NCI-H510A treated with DMSO at 0.1 percent for 48 hours (cell line): ENCODE results near the gene SMARCD1.

ENCODE experiments used
- DNase-seq: peaks from one replicate; lab custom pipeline; 2025; lab: John Stamatoyannopoulos, UW

The SMARCD1 gene

DNA sequence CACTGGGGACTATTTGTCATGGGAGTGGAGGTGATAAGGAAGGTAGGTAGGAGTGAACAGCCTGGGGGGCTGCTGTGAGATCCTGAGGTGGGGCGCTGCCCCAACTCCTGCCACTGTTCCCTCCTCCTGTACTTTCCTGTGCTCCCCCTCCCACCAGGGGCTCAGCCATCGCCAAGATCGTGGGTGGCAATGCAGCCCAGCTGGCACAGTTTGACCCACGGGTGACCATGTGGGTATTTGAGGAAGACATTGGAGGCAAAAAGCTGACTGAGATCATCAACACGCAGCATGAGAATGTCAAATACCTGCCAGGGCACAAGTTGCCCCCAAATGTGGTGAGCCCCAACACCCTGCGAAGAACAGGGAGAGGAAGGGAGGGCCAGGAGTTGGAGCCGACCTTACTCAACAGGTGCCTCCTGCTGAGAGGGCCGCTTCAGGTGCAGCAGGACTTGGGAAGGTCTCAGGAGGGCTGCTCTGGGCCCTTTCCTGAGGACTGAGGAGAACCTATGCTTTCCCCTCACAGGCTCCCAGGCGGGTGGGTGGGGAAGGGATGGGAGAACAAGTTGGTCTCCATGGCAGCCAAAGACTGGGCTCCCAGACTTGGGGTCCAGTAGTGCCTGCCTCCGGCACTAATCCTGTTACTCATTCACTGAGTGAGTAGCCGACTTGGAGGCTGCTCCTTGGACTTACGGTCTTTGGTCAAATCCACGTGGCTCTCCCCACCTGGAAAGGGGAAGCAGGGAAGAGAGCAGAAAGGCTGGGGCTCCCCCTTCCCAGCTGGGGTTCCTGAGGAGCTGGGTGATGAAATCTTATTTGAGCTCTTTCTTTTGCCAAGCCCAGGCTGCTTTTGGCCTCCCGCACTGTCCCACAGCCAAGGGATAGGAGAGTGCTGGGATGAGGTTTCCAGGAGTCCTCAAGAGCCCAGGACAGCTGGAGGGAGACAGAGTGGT is 19.6 kb downstream of the SMARCD1 start:
- DNase-seq = no peak

DNA sequence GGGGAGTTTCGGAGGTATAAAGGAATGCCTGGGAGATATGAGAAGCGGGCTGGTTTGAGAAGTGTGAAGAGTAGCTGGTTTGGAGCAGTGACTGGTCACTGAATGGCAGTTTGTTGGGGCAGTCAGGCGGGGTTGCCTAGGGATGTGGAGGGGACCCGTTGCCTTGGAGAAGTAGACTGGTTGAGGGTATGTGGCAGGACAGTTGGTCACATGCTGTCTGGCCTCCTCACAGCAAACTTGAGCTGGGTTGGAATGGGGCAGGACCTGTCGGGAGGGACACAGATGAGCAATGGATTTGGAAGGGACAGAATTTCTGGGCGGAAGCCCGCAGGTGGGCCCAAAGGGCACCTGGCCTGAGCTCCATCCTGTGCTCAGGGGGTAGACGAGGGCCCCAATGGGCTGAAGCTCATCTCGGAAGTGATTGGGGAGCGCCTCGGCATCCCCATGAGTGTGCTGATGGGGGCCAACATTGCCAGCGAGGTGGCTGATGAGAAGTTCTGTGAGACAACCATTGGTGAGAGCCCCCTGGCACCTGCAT is 20.8 kb downstream of the SMARCD1 start:
- no peak for DNase-seq

DNA sequence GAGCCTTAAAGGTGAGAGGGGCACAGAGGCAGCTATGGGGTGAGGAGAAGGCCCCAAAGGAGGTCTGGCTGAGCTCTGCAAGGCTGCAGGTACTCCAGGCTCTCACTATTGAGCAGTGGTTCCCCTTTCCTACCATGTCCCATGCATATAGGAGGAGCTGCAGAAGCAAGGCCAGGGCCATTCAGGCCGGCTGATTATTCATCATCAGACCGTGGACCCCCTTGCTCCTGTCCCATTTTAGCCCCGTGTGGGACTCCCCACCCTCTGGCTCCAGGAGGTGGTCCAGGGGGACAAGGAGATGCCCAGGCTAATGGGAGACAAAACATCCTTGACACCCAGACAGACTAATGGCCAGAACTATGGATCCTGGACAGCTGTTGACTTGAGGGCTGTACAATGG is 21.8 kb downstream of the SMARCD1 start:
- no peak for DNase-seq

DNA sequence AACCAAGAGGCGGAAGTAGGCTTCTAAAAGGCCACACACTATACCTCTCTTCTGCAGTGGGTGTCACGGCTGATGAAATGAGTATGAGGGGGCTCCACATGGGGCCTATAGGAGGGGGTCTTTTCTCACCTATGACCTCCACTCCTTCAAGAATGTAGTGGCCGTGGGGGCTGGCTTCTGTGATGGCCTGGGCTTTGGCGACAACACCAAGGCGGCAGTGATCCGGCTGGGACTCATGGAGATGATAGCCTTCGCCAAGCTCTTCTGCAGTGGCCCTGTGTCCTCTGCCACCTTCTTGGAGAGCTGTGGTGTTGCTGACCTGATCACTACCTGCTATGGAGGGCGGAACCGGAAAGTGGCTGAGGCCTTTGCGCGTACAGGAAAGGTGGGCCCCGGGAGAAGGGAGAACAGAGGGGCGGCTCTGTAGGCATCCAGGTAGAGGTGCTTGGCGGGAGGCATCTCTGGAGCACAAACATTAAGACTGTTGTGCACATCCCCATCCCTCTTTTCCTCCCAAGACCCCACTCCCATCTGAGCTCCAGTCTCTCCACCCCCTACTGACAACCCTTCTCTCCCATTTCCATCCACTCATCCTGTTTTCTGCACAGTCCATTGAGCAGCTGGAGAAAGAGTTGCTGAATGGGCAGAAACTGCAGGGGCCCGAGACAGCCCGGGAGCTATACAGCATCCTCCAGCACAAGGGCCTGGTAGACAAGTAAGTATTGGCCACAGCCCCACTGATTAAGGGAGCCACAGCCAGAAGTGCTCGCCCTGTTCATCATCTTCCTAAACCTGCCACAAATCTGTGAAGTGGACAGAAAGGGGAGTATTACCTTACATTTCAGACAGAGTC is 22.5 kb downstream of the SMARCD1 start:
- DNase-seq = no peak

DNA sequence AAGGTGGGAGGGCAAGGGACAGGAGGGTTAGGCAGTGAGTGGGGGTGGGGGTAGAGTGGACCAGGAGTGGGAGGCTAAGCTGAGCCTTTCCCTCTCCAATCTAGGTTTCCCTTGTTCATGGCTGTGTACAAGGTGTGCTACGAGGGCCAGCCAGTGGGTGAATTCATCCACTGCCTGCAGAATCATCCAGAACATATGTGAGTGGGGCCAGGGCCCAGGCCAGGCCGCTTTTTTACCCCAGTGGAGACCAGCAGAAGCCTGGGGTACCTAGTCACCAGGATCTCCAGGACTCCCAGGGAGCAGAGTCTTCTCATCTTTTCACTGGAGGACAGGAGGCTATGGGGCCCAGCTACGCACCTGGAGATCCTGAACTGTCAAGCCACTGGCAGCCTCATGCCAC is 24.2 kb downstream of the SMARCD1 start:
- DNase-seq = no peak

DNA sequence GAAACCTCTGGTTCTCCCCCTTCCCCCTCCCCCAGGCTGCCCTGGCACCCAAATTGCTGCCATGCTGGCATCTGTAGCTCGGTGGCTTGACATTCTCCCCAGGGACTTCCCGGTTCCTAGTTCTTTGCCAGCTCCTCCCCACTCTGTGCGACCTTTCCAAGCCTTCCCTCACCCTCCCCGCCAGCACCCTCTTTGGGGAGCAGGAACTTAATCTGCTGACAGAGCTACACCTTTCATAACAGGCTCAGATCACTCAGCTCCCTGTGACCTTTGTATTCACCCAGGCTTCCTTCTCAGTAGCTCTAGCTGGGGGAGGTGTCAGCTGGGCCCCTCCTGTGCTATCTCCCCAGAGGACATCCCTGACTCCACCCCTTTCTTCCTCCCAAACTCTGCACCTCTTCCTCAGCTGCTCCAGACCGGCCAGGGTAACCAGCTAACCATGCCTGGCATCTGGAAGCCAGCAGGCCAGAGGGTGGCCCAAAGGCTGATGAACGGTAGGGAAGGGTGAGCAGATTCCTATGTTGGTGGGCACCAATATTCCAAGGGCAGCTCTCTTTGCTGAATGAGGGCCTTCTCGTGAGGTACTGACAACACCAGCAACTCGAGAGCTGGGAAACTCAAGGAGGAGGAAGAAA is 25.1 kb downstream of the SMARCD1 start:
- DNase-seq = no peak

DNA sequence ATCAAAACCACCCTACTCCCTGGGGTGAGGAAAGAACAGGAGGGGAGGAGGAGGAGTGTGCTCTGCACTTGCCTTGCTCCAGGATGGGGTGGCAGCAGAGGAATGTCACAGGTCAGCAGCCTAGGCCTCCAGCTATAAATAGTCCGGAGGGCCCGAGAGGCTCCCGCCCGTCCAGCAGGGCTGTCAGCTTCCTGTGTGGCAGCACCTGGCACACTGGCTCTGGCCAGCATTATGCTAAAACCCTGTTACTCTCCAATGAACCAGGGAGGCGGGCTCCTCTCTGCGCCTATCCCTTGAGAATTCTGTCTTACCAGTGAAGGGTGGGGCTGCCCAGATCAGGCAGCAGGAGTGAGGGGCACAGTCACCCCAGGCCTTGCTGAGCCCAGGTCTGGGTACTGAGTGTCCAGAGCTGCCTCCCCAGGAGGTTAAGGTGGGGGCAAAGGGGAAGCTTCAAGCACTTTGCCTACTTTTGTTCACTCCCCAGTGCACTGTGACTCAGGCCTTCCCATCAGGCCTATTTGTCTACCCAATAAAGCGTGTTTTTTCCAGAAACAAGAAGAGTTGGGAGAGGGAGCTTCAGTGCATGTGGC is 25.7 kb downstream of the SMARCD1 start:
- peak; percentile 59 for DNase-seq

DNA sequence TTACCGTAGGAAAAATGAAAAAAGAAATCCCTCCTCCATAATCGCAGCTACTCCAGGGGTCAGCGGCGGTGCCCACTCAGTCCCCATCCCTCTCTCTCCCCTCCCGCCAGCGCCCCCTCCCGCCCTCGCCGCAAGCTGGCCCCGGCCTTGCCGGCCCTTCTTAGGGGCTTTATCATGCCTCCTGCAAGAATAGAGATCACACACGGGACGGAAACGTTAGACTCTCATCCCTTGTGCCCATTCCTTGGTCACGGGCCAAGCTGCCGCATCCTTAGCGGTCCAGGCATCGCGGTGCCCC is 26.2 kb downstream of the SMARCD1 start:
- no peak for DNase-seq

DNA sequence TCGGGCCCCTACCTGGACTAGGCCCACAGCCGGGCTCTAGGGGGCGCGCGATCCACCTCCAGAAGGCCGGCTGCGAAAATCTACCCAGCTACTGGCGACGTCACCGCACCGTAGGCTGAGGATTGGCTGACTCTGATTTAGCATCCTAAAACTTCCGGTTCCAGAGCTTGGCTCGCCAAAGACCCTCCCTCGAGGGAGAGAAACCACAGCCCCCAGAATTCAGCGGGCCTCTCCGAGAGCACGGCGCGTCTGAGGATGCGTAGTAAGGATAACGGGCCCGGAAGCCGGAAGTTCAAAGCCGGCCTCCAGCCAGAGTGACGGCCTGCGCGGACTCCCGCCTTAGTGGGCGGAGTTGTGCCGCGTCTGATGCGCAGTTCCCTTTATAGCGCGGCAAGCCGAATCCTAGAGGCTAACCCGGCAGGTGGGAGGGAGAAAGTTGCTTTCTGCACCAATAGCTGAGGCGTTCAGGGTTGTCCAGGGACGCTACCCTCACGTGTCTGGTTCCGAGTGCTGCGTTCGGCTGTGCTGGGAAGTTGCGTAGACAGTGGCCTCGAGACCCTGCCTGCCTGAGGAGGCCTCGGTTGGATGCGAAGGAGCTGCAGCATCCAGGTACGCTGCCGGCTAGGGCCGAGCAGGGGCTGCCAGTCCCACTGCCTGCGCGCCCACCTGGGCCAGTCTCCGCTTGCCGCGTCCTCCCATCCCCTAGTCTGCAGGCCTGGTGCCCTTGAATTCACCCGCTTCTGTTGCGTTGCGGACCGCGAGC is 26.7 kb downstream of the SMARCD1 start, which contains the start of gene COX14:
TSS of gene COX14 (plus strand) at position 544 of the 763 bp plus-strand sequence. CDS start 7,808 bp downstream, outside the sequence.
- DNase-seq = peak; percentile 98

DNA sequence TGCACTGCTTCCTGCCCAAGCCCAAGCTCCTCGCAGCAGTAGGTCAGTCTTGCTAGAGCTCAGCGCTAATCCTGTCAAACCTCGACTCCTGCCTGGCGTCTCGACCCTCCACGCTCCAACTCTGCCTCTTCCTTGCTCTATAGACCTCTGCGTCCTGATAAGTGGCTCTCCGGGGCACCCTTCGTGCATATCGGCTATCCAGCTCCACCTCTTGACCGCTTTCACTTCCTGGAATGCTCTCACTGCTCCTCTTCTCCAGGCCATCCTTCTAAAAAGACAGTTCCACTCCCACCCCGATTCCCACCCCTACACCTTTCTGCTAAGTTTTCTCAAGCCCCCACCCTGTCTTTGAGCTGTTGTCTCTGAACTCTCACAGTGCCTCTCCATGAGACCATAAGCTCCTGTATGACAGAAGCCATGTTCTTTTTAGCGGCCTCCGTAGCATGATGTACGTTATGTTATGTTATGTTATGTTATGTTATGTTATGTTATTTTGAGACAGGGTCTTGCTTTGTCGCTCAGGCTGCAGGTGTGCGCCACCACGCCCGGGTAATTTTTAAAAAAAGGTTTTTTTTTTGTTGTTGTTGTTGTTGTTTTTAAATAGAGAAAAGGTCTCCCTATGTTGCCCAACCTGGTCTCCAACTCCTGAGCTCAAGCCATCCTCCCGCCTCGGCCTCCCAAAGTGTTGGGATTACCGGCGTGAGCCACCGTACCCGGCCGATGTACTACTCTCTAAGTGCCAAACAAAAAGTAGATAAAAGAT is 27.5 kb downstream of the SMARCD1 start:
- peak; percentile 53 for DNase-seq

DNA sequence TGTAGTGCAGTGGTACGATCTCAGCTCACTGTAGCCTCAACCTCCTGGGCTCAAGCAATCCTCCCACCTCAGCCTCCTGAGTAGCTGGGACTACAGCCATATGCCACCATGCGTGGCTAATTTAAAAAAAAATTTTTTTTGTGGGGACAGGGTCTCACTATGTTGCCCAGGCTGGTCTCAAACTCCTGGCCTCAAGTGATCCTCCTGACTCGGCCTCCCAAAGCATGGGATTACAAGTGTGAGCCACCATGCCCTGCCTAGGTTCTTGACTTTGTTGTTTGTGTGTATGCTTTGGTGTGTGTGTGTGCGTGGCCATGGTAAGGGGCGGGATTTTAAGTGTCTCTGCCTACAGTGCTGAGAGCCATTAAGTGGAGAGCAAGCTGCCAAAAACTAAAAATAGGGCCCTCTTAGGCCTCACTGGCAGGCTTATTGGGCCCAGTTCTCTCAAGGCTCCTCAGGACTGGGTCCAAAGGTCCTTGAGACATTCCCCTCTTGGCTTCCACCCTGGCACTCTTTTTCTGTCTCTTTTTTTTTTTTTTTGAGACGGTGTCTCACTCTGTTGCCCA is 32.0 kb downstream of the SMARCD1 start:
- no peak for DNase-seq

DNA sequence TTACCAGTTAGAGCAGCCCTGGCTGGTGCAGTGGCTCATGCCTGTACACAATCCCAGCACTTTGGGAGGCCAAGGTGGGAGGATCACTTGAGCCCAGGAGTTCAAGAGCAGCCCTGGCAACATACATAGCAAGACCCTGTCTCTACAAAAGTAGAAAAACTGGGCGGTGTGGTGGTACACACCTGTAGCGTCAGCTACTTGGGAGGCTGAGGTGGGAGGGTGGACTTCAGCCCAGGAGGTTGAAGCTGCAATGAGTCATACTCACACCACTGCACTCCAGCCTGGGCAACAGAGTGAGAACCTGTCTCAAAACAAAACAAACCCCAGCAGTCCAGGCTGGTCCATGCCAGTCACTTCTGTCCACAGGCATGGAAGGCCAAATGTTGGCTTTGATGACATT is 34.2 kb downstream of the SMARCD1 start:
- no peak for DNase-seq

DNA sequence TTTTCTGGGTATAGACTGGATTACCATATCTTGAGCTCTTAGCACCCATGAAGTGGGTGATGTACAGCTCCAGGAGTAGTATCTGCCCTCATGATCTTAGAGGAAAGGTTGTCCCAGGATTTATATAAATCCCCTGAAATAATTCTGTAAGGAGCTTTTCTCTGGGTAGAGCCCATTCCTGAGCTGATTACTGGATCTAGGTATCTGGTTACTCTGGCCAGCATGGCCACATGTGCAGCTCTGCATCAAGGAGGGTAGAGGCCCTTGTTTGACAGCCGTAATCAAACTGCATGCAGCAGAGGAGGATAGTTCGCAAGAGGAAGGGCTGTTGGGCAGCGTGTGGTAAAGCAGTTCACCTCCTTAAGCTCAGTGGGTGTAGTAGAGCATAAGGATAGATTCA is 35.4 kb downstream of the SMARCD1 start:
- no peak for DNase-seq

DNA sequence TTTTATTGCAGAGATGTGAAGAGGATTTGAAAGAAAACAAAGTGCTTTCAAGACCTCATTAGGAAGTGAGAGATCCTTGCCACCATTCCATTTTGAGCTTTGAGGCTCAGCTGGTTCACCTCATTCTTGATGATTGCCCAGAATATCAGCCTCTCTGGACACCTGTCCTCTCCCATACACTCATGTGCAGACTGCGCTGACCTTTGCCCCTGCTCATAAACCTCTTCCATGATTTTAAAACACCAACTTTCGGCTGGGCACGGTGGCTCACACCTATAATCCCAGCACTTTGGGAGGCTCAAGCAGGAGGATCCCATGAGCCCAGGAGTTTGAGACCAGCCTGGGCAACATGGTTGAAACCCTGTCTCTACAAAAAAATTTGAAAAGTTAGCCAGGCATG is 35.8 kb downstream of the SMARCD1 start:
- DNase-seq = no peak

DNA sequence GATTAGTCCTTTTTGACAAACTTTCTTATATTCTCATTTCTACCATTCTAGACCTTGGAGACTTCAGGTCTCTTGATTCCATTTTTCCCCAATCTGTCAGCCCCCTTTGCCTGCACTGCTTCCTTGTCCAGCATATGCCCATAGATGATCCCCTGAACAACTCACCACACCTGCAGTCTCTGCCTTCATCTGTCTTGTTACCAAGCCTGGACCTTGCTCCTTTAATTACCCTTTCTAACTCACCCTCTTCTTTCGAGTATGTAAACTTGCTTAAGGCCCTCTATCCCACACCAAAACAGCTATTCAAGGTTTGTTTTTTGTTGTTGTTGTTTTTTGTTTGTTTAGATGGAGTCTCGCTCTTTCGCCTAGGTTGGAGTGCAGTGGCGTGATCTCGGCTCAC is 36.5 kb downstream of the SMARCD1 start:
- DNase-seq = no peak

DNA sequence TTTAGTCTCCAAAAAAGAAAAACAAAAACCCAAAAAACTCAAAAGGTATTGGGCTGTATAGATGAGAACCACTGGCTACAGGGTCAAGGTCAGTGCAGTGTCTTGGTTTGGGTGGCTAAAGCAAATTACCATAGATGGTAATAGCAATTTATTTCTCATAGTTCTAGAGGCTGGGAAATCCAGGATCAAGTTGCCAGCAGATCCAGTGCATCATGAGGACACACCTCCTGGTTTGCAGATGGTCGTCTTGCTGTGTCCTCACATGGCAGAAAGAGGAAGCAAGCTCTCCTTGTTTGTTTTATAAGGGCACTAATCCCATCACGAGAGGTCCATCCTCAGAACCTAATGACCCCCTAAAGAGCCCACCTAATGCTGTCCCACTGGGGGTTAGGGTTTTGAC is 38.1 kb downstream of the SMARCD1 start:
- no peak for DNase-seq

DNA sequence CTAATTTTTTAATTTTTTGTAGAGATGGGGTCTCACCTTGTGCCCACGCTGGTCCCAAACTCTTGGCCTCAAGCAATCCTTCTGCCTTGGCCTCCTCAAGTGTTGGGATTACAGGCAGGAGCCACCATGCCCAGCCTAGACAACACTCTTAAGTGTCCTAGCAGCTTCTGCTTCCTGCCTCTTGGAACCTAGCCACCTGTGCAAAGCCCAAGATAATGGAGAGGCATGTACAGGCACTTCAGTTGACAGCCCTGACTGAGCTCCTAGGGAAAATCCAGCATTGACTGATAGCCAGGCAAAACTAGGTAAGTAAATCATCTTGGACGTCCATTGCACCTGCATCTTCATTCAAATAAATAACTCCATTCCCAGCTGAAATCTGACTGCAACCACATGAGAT is 42.4 kb downstream of the SMARCD1 start:
- DNase-seq = peak; percentile 64

DNA sequence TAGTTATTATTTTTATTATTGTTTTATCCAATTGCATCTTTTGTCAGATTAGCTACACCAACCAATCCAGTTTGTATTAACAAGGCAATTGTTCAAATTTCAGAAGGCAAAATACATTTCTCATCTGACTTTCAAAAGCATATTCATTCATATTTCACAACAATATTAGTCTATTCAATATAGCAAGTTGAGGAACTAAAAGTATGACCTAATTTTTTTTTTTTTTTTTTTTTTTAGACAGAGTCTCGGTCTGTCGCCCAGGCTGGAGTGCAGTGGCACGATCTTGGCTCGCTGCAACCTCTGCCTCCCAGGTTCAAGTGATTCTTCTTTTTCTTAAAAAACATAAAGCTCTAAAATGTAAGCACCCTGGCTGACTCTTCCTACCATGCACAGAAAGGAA is 44.1 kb downstream of the SMARCD1 start:
- DNase-seq = no peak

DNA sequence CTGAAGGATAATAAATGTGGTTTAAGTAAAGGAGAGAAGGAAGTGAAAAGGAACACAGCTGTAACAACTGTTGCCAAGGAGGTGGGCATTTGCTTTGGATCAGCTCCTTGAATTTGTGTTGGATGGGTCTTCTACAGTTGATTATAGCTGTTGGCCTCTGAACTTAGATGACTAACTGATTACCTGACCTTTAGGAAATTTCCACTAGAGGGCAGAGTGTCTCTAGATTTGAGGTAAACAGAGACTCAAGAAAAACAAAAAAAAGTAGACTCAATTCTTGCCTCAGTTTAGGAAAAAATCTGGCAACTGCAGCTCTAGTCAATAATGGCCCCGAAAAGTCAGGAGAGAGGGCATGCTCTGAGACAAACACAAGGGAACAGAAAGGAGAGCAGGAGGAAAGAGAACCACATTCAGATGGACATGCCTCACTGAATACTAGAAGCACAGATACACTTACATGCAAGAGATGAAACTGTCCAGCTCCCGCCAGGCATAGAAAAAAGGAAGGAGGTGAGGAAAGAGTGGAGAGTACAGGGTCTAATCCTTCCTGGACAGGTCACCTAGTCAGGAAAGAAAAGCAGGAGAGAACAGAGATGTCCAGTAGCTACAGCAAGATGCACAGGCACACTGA is 47.5 kb downstream of the SMARCD1 start:
- DNase-seq = peak; percentile 51

DNA sequence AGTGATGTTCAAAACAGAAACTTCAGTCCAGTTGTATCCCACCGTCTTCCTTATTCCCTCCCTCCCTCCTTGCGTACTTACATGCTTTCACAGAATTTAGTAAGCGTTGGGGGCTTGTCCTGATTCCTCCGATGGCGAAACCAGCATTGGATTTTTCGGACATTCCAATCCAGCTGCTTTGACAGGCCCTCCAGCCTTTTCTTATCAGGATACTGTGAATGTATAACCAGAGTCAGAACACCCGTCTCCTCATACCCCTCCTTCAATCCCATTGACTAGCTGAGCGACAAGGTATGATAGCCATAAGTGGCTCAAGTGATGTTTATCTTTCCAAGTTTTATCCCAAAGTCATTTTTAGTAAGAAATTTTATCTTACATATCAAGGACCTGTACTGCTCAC is 57.9 kb downstream of the SMARCD1 start:
- DNase-seq = no peak
